Liver (tissue), 9 donors: Measurements from ENCODE around the gene CAVIN1. TPM values are rescaled to one million over a fixed set of nuclear protein-coding genes. Genes with fewer than 3 reads are reported as not detected.

Experiments
- DNase-seq: peaks from one replicate; pipeline ENCODE4 v3.0.0-alpha.2; 2017; ENCODE audit warnings: low spot score
- H3K27ac ChIP-seq, 2 donors: one replicate each; pipeline ENCODE4 v1.7.0; 2013; ENCODE audit warnings: inconsistent platforms in 2 of 2, low read length in 2 of 2, control low read depth in 1 of 2, low read depth in 1 of 2, mild to moderate bottlenecking in 1 of 2
- H3K27me3 ChIP-seq, 4 donors: one replicate each; pipeline versions ENCODE4 v1.6.1 to v1.7.0; 2013; ENCODE audit warnings: low read length in 3 of 4, inconsistent platforms in 1 of 4, mild to moderate bottlenecking in 1 of 4, moderate library complexity in 1 of 4; ENCODE audit not compliant: control insufficient read depth in 4 of 4, insufficient read depth in 4 of 4
- H3K36me3 ChIP-seq, 4 donors: one replicate each; pipeline versions ENCODE4 v1.6.1 to v1.7.0; 2013; ENCODE audit warnings: low read length in 3 of 4, mild to moderate bottlenecking in 3 of 4, low read depth in 1 of 4, moderate library complexity in 1 of 4; ENCODE audit not compliant: control insufficient read depth in 4 of 4, insufficient read depth in 3 of 4
- H3K4me1 ChIP-seq, 4 donors: one replicate each; pipeline versions ENCODE4 v1.6.1 to v1.7.0; 2013; ENCODE audit warnings: low read length in 3 of 4, mild to moderate bottlenecking in 3 of 4, moderate library complexity in 1 of 4; ENCODE audit not compliant: control insufficient read depth in 4 of 4, insufficient read depth in 4 of 4
- H3K4me3 ChIP-seq, 3 donors: one replicate each; pipeline versions ENCODE4 v1.6.1 to v1.7.0; 2013; ENCODE audit warnings: low read length in 3 of 3, control low read depth in 1 of 3, low read depth in 1 of 3, mild to moderate bottlenecking in 1 of 3
- H3K9ac ChIP-seq, 2 donors: one replicate each; pipeline ENCODE4 v1.7.0; 2013; ENCODE audit warnings: low read length in 2 of 2, mild to moderate bottlenecking in 2 of 2, moderate library complexity in 2 of 2, control low read depth in 1 of 2, low read depth in 1 of 2
- H3K9me3 ChIP-seq, 4 donors: one replicate each; pipeline versions ENCODE4 v1.6.1 to v1.7.0; 2013; ENCODE audit warnings: low read length in 3 of 4; ENCODE audit not compliant: control insufficient read depth in 4 of 4
- ATF3 ChIP-seq: IDR thresholded peaks from 2 replicates; pipeline ENCODE4 v1.6.1; 2016; ENCODE audit warnings: antibody characterized with exemption
- CTCF ChIP-seq: fragments of 150-350 bp; IDR thresholded peaks from 2 replicates; pipeline ENCODE4 v1.5.1; 2017; ENCODE audit warnings: improper control_type of control experiment, low read depth, low read length; ENCODE audit not compliant: missing input control
- EGR1 ChIP-seq, 2 donors: IDR thresholded peaks; 2 replicates each; pipeline ENCODE4 v1.6.1; 2016 to 2018; ENCODE audit warnings: antibody characterized with exemption in 2 of 2, low read depth in 2 of 2
- FOXA1 ChIP-seq: IDR thresholded peaks from 2 replicates; pipeline ENCODE4 v1.6.1; 2016; ENCODE audit warnings: antibody characterized with exemption
- FOXA2 ChIP-seq: IDR thresholded peaks from 2 replicates; pipeline ENCODE4 v1.6.1; 2016; ENCODE audit warnings: antibody characterized with exemption
- GABPA ChIP-seq, 2 donors: IDR thresholded peaks in 1 of 2; conservative IDR thresholded peaks in 1 of 2; 2 replicates each; pipeline ENCODE4 v1.6.1; 2016; ENCODE audit warnings: antibody characterized with exemption in 2 of 2, mild to moderate bottlenecking in 1 of 2, moderate library complexity in 1 of 2
- HNF4A ChIP-seq, 2 donors: conservative IDR thresholded peaks; 2 replicates each; pipeline ENCODE4 v1.6.1; 2016; ENCODE audit warnings: antibody characterized with exemption in 2 of 2, mild to moderate bottlenecking in 2 of 2
- HNF4G ChIP-seq: IDR thresholded peaks from 2 replicates; pipeline ENCODE4 v1.6.1; 2016; ENCODE audit warnings: antibody characterized with exemption
- JUND ChIP-seq, 2 donors: IDR thresholded peaks; 2 replicates each; pipeline ENCODE4 v1.6.1; 2016; ENCODE audit warnings: antibody characterized with exemption in 2 of 2
- MAX ChIP-seq: IDR thresholded peaks from 2 replicates; pipeline ENCODE4 v1.6.1; 2016; ENCODE audit warnings: antibody characterized with exemption
- NR2F2 ChIP-seq: IDR thresholded peaks from 2 replicates; pipeline ENCODE4 v1.6.1; 2016; ENCODE audit warnings: antibody characterized with exemption
- RAD21 ChIP-seq, 2 donors: IDR thresholded peaks; 2 replicates each; pipeline ENCODE4 v1.6.1; 2016; ENCODE audit warnings: antibody characterized with exemption in 2 of 2, mild to moderate bottlenecking in 2 of 2
- REST ChIP-seq: IDR thresholded peaks from 2 replicates; pipeline ENCODE4 v1.6.1; 2016; ENCODE audit warnings: antibody characterized with exemption, mild to moderate bottlenecking
- RXRA ChIP-seq, 2 donors: IDR thresholded peaks; 2 replicates each; pipeline ENCODE4 v1.6.1; 2017 to 2018; ENCODE audit warnings: antibody characterized with exemption in 2 of 2, mild to moderate bottlenecking in 1 of 2
- SP1 ChIP-seq: IDR thresholded peaks from 2 replicates; pipeline ENCODE4 v1.6.1; 2018; ENCODE audit warnings: antibody characterized with exemption, mild to moderate bottlenecking
- TAF1 ChIP-seq: conservative IDR thresholded peaks from 2 replicates; pipeline ENCODE4 v1.6.1; 2016; ENCODE audit warnings: antibody characterized with exemption, mild to moderate bottlenecking
- YY1 ChIP-seq: IDR thresholded peaks from 2 replicates; pipeline ENCODE4 v1.6.1; 2016; ENCODE audit warnings: antibody characterized with exemption, mild to moderate bottlenecking
- ZBTB33 ChIP-seq: IDR thresholded peaks from 2 replicates; pipeline ENCODE4 v1.6.1; 2016; ENCODE audit warnings: antibody characterized with exemption
- WGBS: extraction: QIAGEN DNeasy Blood & Tissue Kit; methylation state at CpG from one replicate; pipeline ENCODE4 v1.1.7; 2013; 5-methylcytosine and 5-hydroxymethylcytosine counted together
- polyA plus RNA-seq, 2 donors: library from polyadenylated mRNA; stranded (reverse) in 1 of 2; unstranded in 1 of 2; fragments of 200-250 nt in 1 of 2; fragments of >200 nt in 1 of 2; fragmentation: Nextera tagmentation in 1 of 2; extraction: Ambion mirVana in 1 of 2; gene quantifications; one replicate each; pipeline versions ENCODE4 v1.2.1 to v1.2.3, GENCODE V29; 2013 to 2015
- total RNA-seq, 2 donors: library from RNA; depleted of rRNA; stranded (reverse); fragments of >200 nt; gene quantifications; one replicate each; pipeline ENCODE4 v1.2.3, GENCODE V29; 2014
- donor health status: healthy.
- donor health status: healthy.
- donor health status: healthy.
- donor health status: healthy.
- donor health status: healthy.

Gene CAVIN1
- total and polyA plus RNA-seq, 4 donors = 6.5 to 27.0 (median 14.4) TPM

GRCh38 chr17:42389135-42389417 is 34.0 kb downstream of the CAVIN1 start:
- Histone ChIP-seq H3K9me3 (no peaks in the 10 kb centered on the region), H3K9ac (peak overlapping the region; percentile 35 to 72), H3K4me1 (peaks cover 4 to 23% (median 15%) of the 10 kb centered on the region in 4 donors), H3K27me3 (no peaks in the 10 kb centered on the region), H3K27ac (peak overlapping the region; percentile 92 to 95), H3K36me3 (no peaks in the 10 kb centered on the region), H3K4me3 (peak overlapping the region; percentile 21 to 65 (median 60))
- TF ChIP-seq RAD21 (IDR thresholded peaks at IDR 0.05) (no peak), EGR1 (IDR thresholded peaks at IDR 0.05; ENCODE audit: low read depth in 2 of 2) (no peak), GABPA (IDR thresholded peaks at IDR 0.05 in 1 of 2, conservative IDR thresholded peaks at IDR 0.05 in 1 of 2) (no peak), MAX (no peak), TAF1 (no peak), ATF3 (no peak), SP1 (no peak), JUND (IDR thresholded peaks at IDR 0.05) (no peak), FOXA1 (no peak)
- no peak for DNase-seq
- 17% methylated on average over 11 of the region's 11 CpGs for WGBS

GRCh38 chr17:42388381-42389134 is 34.5 kb downstream of the CAVIN1 start, which contains the start of gene STAT3:
Gene STAT3 (minus strand): TSS chr17:42388442. CDS start chr17:42348516, 39,926 bp downstream.
- DNase-seq = peak; percentile 100
- Histone ChIP-seq H3K9ac (peak within 1 kb of the TSS; percentile 97 to 98), H3K27me3 (no peaks in the 10 kb centered on the region), H3K4me3 (peak within 1 kb of the TSS; percentile 86 to 99 (median 95)), H3K4me1 (peaks cover 5 to 25% (median 16%) of the 10 kb centered on the region in 4 donors), H3K36me3 (peaks cover 0 to under 1% (median 0%) of the 10 kb centered on the region in 4 donors), H3K27ac (peak within 1 kb of the TSS; percentile 95 to 99), H3K9me3 (no peaks in the 10 kb centered on the region)
- WGBS = under 1% methylated on average over 44 of the region's 44 CpGs
- peak; percentile 82 for TF ChIP-seq TAF1
- TF ChIP-seq JUND (IDR thresholded peaks at IDR 0.05) = peak; percentile 98
- TF ChIP-seq SP1 = peak; percentile 100
- TF ChIP-seq ZBTB33 = peak; percentile 99
- peak; percentile 86 for TF ChIP-seq YY1
- TF ChIP-seq HNF4G = peak; percentile 72
- peak; percentile 82 to 87 for TF ChIP-seq EGR1 (IDR thresholded peaks at IDR 0.05; ENCODE audit: low read depth in 2 of 2)
- peak; percentile 88 for TF ChIP-seq FOXA1
- TF ChIP-seq NR2F2 = peak; percentile 90
- no peak for TF ChIP-seq CTCF
- peak; percentile 90 to 94 for TF ChIP-seq RXRA (IDR thresholded peaks at IDR 0.05)
- TF ChIP-seq HNF4A (conservative IDR thresholded peaks at IDR 0.05) = peak; percentile 76
- peak in 1 of 2 donors; percentile 80 for TF ChIP-seq GABPA (IDR thresholded peaks at IDR 0.05 in 1 of 2, conservative IDR thresholded peaks at IDR 0.05 in 1 of 2)
- TF ChIP-seq FOXA2 = peak; percentile 56
- TF ChIP-seq REST = peak; percentile 91
- peak; percentile 48 to 58 for TF ChIP-seq RAD21 (IDR thresholded peaks at IDR 0.05)
- TF ChIP-seq MAX = peak; percentile 98
- TF ChIP-seq ATF3 = peak; percentile 93
